ENCODE results near the gene TLX3. TPM values are rescaled to one million over a fixed set of nuclear protein-coding genes. Genes with fewer than 3 reads are reported as not detected.

The TLX3 gene
- total RNA-seq, 1 experiment from 2014 or later: not detected

DNA sequence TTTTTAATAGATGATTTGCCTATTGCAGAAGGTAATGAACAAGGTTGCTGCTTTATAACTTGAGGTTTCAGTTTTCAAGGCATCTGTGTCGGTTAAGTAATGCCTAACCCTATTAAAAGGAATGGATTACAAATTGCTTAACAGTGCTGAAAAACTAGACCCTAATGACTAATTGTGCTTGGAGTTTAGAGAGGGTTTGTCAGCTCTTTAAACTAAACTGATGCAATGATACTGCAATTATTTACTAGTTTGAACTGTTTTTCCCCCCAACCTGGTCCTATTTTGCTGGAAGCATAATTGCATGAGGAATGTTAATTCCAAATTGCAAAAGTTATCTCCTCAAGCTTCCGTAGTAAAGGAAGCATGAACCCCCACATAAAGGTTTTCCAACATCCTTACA, 39.3 kb upstream of the TLX3 start:
- Histone ChIP-seq H2AFZ (no peak overlapping the region), H3F3A (ENCODE audit: insufficient read depth, low read depth) (peaks cover 5% of the 10 kb centered on the region; the same call in 1 of the 2 replicates), H3K4me2 (peak overlapping the region; percentile 60), H3K9me3 (ENCODE audit: insufficient read depth, low read depth) (no peaks in the 10 kb centered on the region), H3K36me3 (ENCODE audit: low read depth) (no peaks in the 10 kb centered on the region), H3K27ac (peak overlapping the region; percentile 79), H3K4me3 (no peak overlapping the region), H3K27me3 (ENCODE audit: insufficient read depth, low read depth) (no peaks in the 10 kb centered on the region), H4K20me1 (ENCODE audit: insufficient read depth) (no peaks in the 10 kb centered on the region), H3K4me1 (replicated peaks; ENCODE audit: insufficient read depth) (peaks cover 22% of the 10 kb centered on the region), H3K79me2 (ENCODE audit: low read depth) (no peaks in the 10 kb centered on the region), H3K9me2 (ENCODE audit: insufficient read depth) (no peaks in the 10 kb centered on the region)
- no TSS peak for BruUV-seq (replicated peaks)
- intact Hi-C loops (cut with micrococcal nuclease; ENCODE audit: unreplicated experiment): no loop called here
- ChIA-PET POLR2A (ENCODE audit: unreplicated experiment) (no interaction called here), CTCF (no interaction called here)
- TF ChIP-seq, protein P1, sequence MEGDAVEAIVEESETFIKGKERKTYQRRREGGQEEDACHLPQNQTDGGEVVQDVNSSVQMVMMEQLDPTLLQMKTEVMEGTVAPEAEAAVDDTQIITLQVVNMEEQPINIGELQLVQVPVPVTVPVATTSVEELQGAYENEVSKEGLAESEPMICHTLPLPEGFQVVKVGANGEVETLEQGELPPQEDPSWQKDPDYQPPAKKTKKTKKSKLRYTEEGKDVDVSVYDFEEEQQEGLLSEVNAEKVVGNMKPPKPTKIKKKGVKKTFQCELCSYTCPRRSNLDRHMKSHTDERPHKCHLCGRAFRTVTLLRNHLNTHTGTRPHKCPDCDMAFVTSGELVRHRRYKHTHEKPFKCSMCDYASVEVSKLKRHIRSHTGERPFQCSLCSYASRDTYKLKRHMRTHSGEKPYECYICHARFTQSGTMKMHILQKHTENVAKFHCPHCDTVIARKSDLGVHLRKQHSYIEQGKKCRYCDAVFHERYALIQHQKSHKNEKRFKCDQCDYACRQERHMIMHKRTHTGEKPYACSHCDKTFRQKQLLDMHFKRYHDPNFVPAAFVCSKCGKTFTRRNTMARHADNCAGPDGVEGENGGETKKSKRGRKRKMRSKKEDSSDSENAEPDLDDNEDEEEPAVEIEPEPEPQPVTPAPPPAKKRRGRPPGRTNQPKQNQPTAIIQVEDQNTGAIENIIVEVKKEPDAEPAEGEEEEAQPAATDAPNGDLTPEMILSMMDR (conservative IDR thresholded peaks at IDR 0.05): no peak
- no peak for TF ChIP-seq EZH2 (IDR thresholded peaks at IDR 0.05; ENCODE audit: low read depth)
- peak in 1 of 2 experiments; percentile 58 for DNase-seq

DNA sequence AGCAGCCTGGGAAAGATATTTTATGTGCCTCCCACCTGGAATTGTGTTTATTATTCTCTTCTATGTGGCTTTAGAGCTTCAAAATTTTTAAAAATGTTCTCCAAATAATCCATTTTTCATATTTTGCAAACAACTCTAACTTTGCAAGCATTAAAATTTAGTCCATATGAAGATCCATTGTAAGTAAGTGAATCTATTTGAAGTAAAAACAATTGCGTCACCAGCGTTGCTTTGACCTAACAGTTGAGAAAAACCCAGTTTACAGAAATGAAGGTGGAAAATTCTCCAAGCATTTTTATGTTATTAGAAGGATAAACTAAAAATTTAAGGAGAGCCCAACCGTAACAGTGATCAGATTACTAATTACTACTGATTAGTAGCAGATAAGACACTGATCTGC, 38.9 kb upstream of the TLX3 start:
- intact Hi-C loops (cut with micrococcal nuclease; ENCODE audit: unreplicated experiment): no loop called here
- no peaks in the 10 kb centered on the region for H3K79me2 ChIP-seq (ENCODE audit: low read depth)
- no peak overlapping the region for H3K4me3 ChIP-seq
- no TSS peak for BruUV-seq (replicated peaks)
- peaks cover 22% of the 10 kb centered on the region for H3K4me1 ChIP-seq (replicated peaks; ENCODE audit: insufficient read depth)
- H3K27ac ChIP-seq: peak overlapping the region; percentile 79
- H2AFZ ChIP-seq: no peak overlapping the region
- CTCF ChIA-PET: no interaction called here
- DNase-seq: no peak
- H3K9me3 ChIP-seq (ENCODE audit: insufficient read depth, low read depth): no peaks in the 10 kb centered on the region
- H3K27me3 ChIP-seq (ENCODE audit: insufficient read depth, low read depth): no peaks in the 10 kb centered on the region
- no peaks in the 10 kb centered on the region for H3K36me3 ChIP-seq (ENCODE audit: low read depth)
- POLR2A ChIA-PET (ENCODE audit: unreplicated experiment): no interaction called here
- H3K9me2 ChIP-seq (ENCODE audit: insufficient read depth): no peaks in the 10 kb centered on the region
- H4K20me1 ChIP-seq (ENCODE audit: insufficient read depth): no peaks in the 10 kb centered on the region
- peaks cover 5% of the 10 kb centered on the region; the same call in 1 of the 2 replicates for H3F3A ChIP-seq (ENCODE audit: insufficient read depth, low read depth)
- TF ChIP-seq, protein P1 (conservative IDR thresholded peaks at IDR 0.05): no peak
- H3K4me2 ChIP-seq: peak overlapping the region; percentile 38; the same call in 1 of the 2 replicates

DNA sequence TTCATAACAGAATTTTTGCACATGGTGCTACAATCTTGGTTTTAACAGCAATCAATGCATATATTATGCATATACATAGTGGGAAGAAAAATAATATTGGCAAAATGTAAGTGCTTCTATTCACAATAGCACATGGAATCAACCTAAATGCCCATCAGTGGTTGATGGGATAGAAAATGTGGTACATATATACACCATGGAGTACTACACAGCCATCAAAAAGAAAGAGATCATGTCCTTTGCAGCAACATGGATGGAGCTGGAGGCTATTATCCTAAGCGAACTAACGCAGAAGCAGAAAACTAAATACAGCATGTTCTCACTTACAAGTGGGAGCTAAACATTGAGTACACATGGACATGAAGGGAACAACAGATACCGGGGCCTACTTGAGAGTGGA, 37.2 kb upstream of the TLX3 start:
- CTCF ChIA-PET: interaction anchor here (0.5 kb wide), 1 partner anchor 358 kb away, joined by 3 read pairs; no protein-coding TSS in a partner anchor
- no peak for DNase-seq
- no peak overlapping the region for H3K4me2 ChIP-seq
- no peaks in the 10 kb centered on the region for H3K36me3 ChIP-seq (ENCODE audit: low read depth)
- peaks cover 5% of the 10 kb centered on the region; the same call in 1 of the 2 replicates for H3F3A ChIP-seq (ENCODE audit: insufficient read depth, low read depth)
- H3K79me2 ChIP-seq (ENCODE audit: low read depth): no peaks in the 10 kb centered on the region
- H3K9me3 ChIP-seq (ENCODE audit: insufficient read depth, low read depth): no peaks in the 10 kb centered on the region
- intact Hi-C loops (cut with micrococcal nuclease; ENCODE audit: unreplicated experiment): no loop called here
- peak overlapping the region; percentile 34 for H3K27ac ChIP-seq
- H3K9me2 ChIP-seq (ENCODE audit: insufficient read depth): no peaks in the 10 kb centered on the region
- POLR2A ChIA-PET (ENCODE audit: unreplicated experiment): no interaction called here
- peaks cover 22% of the 10 kb centered on the region for H3K4me1 ChIP-seq (replicated peaks; ENCODE audit: insufficient read depth)
- no peak overlapping the region for H3K4me3 ChIP-seq
- no TSS peak for BruUV-seq (replicated peaks)
- no peaks in the 10 kb centered on the region for H3K27me3 ChIP-seq (ENCODE audit: insufficient read depth, low read depth)
- TF ChIP-seq EZH2 (IDR thresholded peaks at IDR 0.05; ENCODE audit: low read depth): no peak
- TF ChIP-seq, protein P1 (conservative IDR thresholded peaks at IDR 0.05): no peak
- H4K20me1 ChIP-seq (ENCODE audit: insufficient read depth): no peaks in the 10 kb centered on the region
- H2AFZ ChIP-seq: no peak overlapping the region
